ENCODE results near the gene KDM4C. TPM values are rescaled to one million over a fixed set of nuclear protein-coding genes. Genes with fewer than 3 reads are reported as not detected.

Gene KDM4C
- 8.9 and 10.3 TPM in 2 replicates for total RNA-seq

GRCh38 chr9:6757456-6758247 is at the start of gene KDM4C:
Gene KDM4C (plus strand): TSS chr9:6757973. CDS start chr9:6792989, 35,016 bp downstream.

Other genes starting within 250 kb of the KDM4C start
- gene GLDC, start 112.2 kb upstream of the KDM4C start, total RNA-seq: 2.1 and 2.7 TPM in 2 replicates

Data from mammary microvascular endothelial cell (primary cell).